NCI-H2227 treated with DMSO at 0.1 percent for 48 hours (cell line): ENCODE measurements around the gene RGS10.
"Not testable (repeated sequence)": the region's sequence is repeated elsewhere in the genome, so short reads cannot be mapped to it uniquely, and the experiment has no call there.

Source experiments
- DNase-seq: peaks from one replicate; lab custom pipeline; 2025; lab: John Stamatoyannopoulos, UW

The RGS10 gene

GRCh38 chr10:119538632-119539358 lies 3.7 kb downstream of the RGS10 start:
- no peak for DNase-seq

GRCh38 chr10:119537953-119538630 lies 4.4 kb downstream of the RGS10 start:
- DNase-seq: no peak

GRCh38 chr10:119536508-119537025 lies 6.0 kb downstream of the RGS10 start:
- no peak for DNase-seq

- no peak for DNase-seq
These were observed 6.5 kb downstream of the RGS10 start for GRCh38 chr10:119535837-119536507.

- no peak for DNase-seq
These were observed 7.2 kb downstream of the RGS10 start for GRCh38 chr10:119535305-119535704.

GRCh38 chr10:119533473-119533872 lies 9.0 kb downstream of the RGS10 start:
- no peak for DNase-seq

- DNase-seq: not testable (repeated sequence)
These were observed 9.7 kb downstream of the RGS10 start for GRCh38 chr10:119532791-119533190.

- not testable (repeated sequence) for DNase-seq
These were observed 10.3 kb downstream of the RGS10 start for GRCh38 chr10:119532251-119532650.

- no peak for DNase-seq
These were observed 11.5 kb downstream of the RGS10 start for GRCh38 chr10:119531067-119531466.

- not testable (repeated sequence) for DNase-seq
These were observed 13.8 kb downstream of the RGS10 start for GRCh38 chr10:119528663-119529237.

GRCh38 chr10:119526621-119527592 lies 15.6 kb downstream of the RGS10 start:
- no peak for DNase-seq

- DNase-seq: no peak
These were observed 16.4 kb downstream of the RGS10 start for GRCh38 chr10:119526149-119526548.

- DNase-seq: no peak
These were observed 17.4 kb downstream of the RGS10 start for GRCh38 chr10:119525116-119525515.

- DNase-seq: no peak
These were observed 17.8 kb downstream of the RGS10 start for GRCh38 chr10:119524720-119525070.

- DNase-seq: no peak
These were observed 18.4 kb downstream of the RGS10 start for GRCh38 chr10:119523895-119524719.

- DNase-seq: no peak
These were observed 19.6 kb downstream of the RGS10 start for GRCh38 chr10:119522747-119523426.

- DNase-seq: no peak
These were observed 20.9 kb downstream of the RGS10 start for GRCh38 chr10:119521443-119522204.

- no peak for DNase-seq
These were observed 22.2 kb downstream of the RGS10 start for GRCh38 chr10:119520283-119520682.

- DNase-seq: no peak
These were observed 23.6 kb downstream of the RGS10 start for GRCh38 chr10:119518936-119519335.
